HepG2 (cell line): ENCODE measurements around the gene ACADS.

Source experiments
- CBX5 ChIP-seq: sonication (generic); formaldehyde crosslinking; IDR thresholded peaks from 2 replicates; pipeline ENCODE4 v1.4.0; 2020; ENCODE audit warnings: missing genetic modification reagents, borderline replicate concordance
- HCFC1 ChIP-seq: fragments of 150-350 bp; IDR thresholded peaks from 2 replicates; pipeline ENCODE4 v1.6.1; 2014; ENCODE audit warnings: low read depth, low read length
- HMGXB3 ChIP-seq: sonication (generic); formaldehyde crosslinking; IDR thresholded peaks from 2 replicates; pipeline ENCODE4 v1.4.0; 2020; ENCODE audit warnings: missing genetic modification reagents, borderline replicate concordance
- JUN ChIP-seq: sonication (generic); formaldehyde crosslinking; IDR thresholded peaks from 2 replicates; pipeline ENCODE4 v1.4.0; 2020; ENCODE audit warnings: mild to moderate bottlenecking, missing genetic modification reagents
- JUND ChIP-seq: sonication (generic); formaldehyde crosslinking; IDR thresholded peaks from 2 replicates; pipeline ENCODE4 v1.8.0; 2022; ENCODE audit warnings: mild to moderate bottlenecking, missing genetic modification reagents
- NFE2L2 ChIP-seq: fragments of 150-350 bp; IDR thresholded peaks from 2 replicates; pipeline ENCODE4 v1.6.1; 2014; ENCODE audit warnings: low read length
- ZFX ChIP-seq: sonication (generic); formaldehyde crosslinking; IDR thresholded peaks from 2 replicates; pipeline ENCODE4 v1.4.0; 2020; ENCODE audit warnings: mild to moderate bottlenecking, low read depth, missing genetic modification reagents, moderate library complexity
- ZNF331 ChIP-seq: sonication (generic); formaldehyde crosslinking; IDR thresholded peaks from 2 replicates; pipeline ENCODE4 v1.4.0; 2020; ENCODE audit warnings: missing genetic modification reagents
- ZNF773 ChIP-seq: sonication (generic); formaldehyde crosslinking; IDR thresholded peaks from 2 replicates; pipeline ENCODE4 v1.4.0; 2020; ENCODE audit warnings: missing genetic modification reagents, borderline replicate concordance
- TF ChIP-seq, protein P1 (sequence below): sonication (generic); formaldehyde crosslinking; IDR thresholded peaks from 2 replicates; pipeline ENCODE4 v1.5.0; 2020; ENCODE audit warnings: mild to moderate bottlenecking, missing genetic modification reagents, moderate library complexity
- TF ChIP-seq, protein P2 (sequence below): IDR thresholded peaks from 2 replicates; pipeline ENCODE4 v1.6.1; 2016; ENCODE audit warnings: control low read depth
- TF ChIP-seq, protein P3 (sequence below): IDR thresholded peaks from 2 replicates; pipeline ENCODE4 v1.6.1; 2016; ENCODE audit warnings: low read depth, borderline replicate concordance
- TF ChIP-seq, protein P4 (sequence below): IDR thresholded peaks from 2 replicates; pipeline ENCODE4 v1.6.1; 2012; ENCODE audit warnings: inconsistent platforms

GRCh38 chr12:120771097-120771496 lies 45.5 kb downstream of the ACADS start:
- TF ChIP-seq ZFX (no peak), JUN (no peak), ZNF773 (no peak), HMGXB3 (no peak), HCFC1 (no peak), NFE2L2 (no peak), JUND (CRISPR knock-in tag) (no peak), ZNF331 (CRISPR knock-in tag) (no peak), CBX5 (no peak)
- TF ChIP-seq, protein P1, sequence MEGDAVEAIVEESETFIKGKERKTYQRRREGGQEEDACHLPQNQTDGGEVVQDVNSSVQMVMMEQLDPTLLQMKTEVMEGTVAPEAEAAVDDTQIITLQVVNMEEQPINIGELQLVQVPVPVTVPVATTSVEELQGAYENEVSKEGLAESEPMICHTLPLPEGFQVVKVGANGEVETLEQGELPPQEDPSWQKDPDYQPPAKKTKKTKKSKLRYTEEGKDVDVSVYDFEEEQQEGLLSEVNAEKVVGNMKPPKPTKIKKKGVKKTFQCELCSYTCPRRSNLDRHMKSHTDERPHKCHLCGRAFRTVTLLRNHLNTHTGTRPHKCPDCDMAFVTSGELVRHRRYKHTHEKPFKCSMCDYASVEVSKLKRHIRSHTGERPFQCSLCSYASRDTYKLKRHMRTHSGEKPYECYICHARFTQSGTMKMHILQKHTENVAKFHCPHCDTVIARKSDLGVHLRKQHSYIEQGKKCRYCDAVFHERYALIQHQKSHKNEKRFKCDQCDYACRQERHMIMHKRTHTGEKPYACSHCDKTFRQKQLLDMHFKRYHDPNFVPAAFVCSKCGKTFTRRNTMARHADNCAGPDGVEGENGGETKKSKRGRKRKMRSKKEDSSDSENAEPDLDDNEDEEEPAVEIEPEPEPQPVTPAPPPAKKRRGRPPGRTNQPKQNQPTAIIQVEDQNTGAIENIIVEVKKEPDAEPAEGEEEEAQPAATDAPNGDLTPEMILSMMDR (CRISPR knock-in tag): no peak
- TF ChIP-seq, protein P2, sequence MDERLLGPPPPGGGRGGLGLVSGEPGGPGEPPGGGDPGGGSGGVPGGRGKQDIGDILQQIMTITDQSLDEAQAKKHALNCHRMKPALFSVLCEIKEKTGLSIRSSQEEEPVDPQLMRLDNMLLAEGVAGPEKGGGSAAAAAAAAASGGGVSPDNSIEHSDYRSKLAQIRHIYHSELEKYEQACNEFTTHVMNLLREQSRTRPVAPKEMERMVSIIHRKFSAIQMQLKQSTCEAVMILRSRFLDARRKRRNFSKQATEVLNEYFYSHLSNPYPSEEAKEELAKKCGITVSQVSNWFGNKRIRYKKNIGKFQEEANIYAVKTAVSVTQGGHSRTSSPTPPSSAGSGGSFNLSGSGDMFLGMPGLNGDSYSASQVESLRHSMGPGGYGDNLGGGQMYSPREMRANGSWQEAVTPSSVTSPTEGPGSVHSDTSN (CRISPR knock-in tag): no peak
- TF ChIP-seq, protein P3, sequence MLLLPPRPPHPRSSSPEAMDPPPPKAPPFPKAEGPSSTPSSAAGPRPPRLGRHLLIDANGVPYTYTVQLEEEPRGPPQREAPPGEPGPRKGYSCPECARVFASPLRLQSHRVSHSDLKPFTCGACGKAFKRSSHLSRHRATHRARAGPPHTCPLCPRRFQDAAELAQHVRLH (CRISPR knock-in tag): no peak
- TF ChIP-seq, protein P4, sequence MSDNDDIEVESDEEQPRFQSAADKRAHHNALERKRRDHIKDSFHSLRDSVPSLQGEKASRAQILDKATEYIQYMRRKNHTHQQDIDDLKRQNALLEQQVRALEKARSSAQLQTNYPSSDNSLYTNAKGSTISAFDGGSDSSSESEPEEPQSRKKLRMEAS: no peak
